ENCODE results near the gene DIDO1.

The DIDO1 gene

GRCh38 chr20:62967149-62967501, 40.8 kb upstream of the DIDO1 start:
- H3K36me3 ChIP-seq (ENCODE audit: insufficient read depth), result no peaks in the 10 kb centered on the region
- no peaks in the 10 kb centered on the region for H3K79me2 ChIP-seq (ENCODE audit: insufficient read depth, low read depth)
- peaks cover 96% of the 10 kb centered on the region for H3K27me3 ChIP-seq (ENCODE audit: insufficient read depth, low read depth)
- no peak for TF ChIP-seq CTCF (conservative IDR thresholded peaks at IDR 0.05; ENCODE audit: low read depth, low read length)
- no peaks in the 10 kb centered on the region for H4K20me1 ChIP-seq (ENCODE audit: insufficient read depth)
- no peak overlapping the region for H3K4me3 ChIP-seq (IDR thresholded peaks at IDR 0.05; ENCODE audit: insufficient read depth, low read depth, low read length)
- no peaks in the 10 kb centered on the region for H3K4me1 ChIP-seq (ENCODE audit: low read depth, poor library complexity, severe bottlenecking)
- no peak overlapping the region for H3K27ac ChIP-seq
- no peak overlapping the region for H3K4me2 ChIP-seq
- H2AFZ ChIP-seq (ENCODE audit: low read depth), result no peak overlapping the region
- no peak overlapping the region for H3K9ac ChIP-seq

- no peak overlapping the region for H3K9ac ChIP-seq
- H4K20me1 ChIP-seq (ENCODE audit: insufficient read depth), result no peaks in the 10 kb centered on the region
Measured at GRCh38 chr20:62966212-62967148, 40.2 kb upstream of the DIDO1 start.

GRCh38 chr20:62965363-62965771, 39.1 kb upstream of the DIDO1 start:
- Histone ChIP-seq H3K27me3 (ENCODE audit: insufficient read depth, low read depth) (peaks cover 91% of the 10 kb centered on the region), H3K4me2 (no peak overlapping the region), H2AFZ (ENCODE audit: low read depth) (no peak overlapping the region), H3K4me3 (IDR thresholded peaks at IDR 0.05; ENCODE audit: insufficient read depth, low read depth, low read length) (no peak overlapping the region), H3K4me1 (ENCODE audit: low read depth, poor library complexity, severe bottlenecking) (no peaks in the 10 kb centered on the region), H3K36me3 (ENCODE audit: insufficient read depth) (no peaks in the 10 kb centered on the region), H3K79me2 (ENCODE audit: insufficient read depth, low read depth) (no peaks in the 10 kb centered on the region), H4K20me1 (ENCODE audit: insufficient read depth) (no peaks in the 10 kb centered on the region), H3K9ac (no peak overlapping the region), H3K27ac (no peak overlapping the region)
- no peak for TF ChIP-seq CTCF (conservative IDR thresholded peaks at IDR 0.05; ENCODE audit: low read depth, low read length)

More at GRCh38 chr20:62966212-62967148, 40.2 kb upstream of the DIDO1 start:
- TF ChIP-seq CTCF (conservative IDR thresholded peaks at IDR 0.05; ENCODE audit: low read depth, low read length), result no peak
- H3K4me2 ChIP-seq, result no peak overlapping the region
- H3K27ac ChIP-seq, result no peak overlapping the region
- no peak overlapping the region for H2AFZ ChIP-seq (ENCODE audit: low read depth)
- no peaks in the 10 kb centered on the region for H3K4me1 ChIP-seq (ENCODE audit: low read depth, poor library complexity, severe bottlenecking)
- no peaks in the 10 kb centered on the region for H3K79me2 ChIP-seq (ENCODE audit: insufficient read depth, low read depth)
- peaks cover 96% of the 10 kb centered on the region for H3K27me3 ChIP-seq (ENCODE audit: insufficient read depth, low read depth)
- H3K36me3 ChIP-seq (ENCODE audit: insufficient read depth), result no peaks in the 10 kb centered on the region
- no peak overlapping the region for H3K4me3 ChIP-seq (IDR thresholded peaks at IDR 0.05; ENCODE audit: insufficient read depth, low read depth, low read length)

- H3K27me3 ChIP-seq (ENCODE audit: insufficient read depth, low read depth), result peaks cover 91% of the 10 kb centered on the region
- no peak overlapping the region for H3K4me2 ChIP-seq
- no peaks in the 10 kb centered on the region for H3K36me3 ChIP-seq (ENCODE audit: insufficient read depth)
- H3K79me2 ChIP-seq (ENCODE audit: insufficient read depth, low read depth), result no peaks in the 10 kb centered on the region
- no peak overlapping the region for H3K9ac ChIP-seq
- H3K4me3 ChIP-seq (IDR thresholded peaks at IDR 0.05; ENCODE audit: insufficient read depth, low read depth, low read length), result no peak overlapping the region
- no peak overlapping the region for H2AFZ ChIP-seq (ENCODE audit: low read depth)
- H3K4me1 ChIP-seq (ENCODE audit: low read depth, poor library complexity, severe bottlenecking), result no peaks in the 10 kb centered on the region
- no peak overlapping the region for H3K27ac ChIP-seq
- no peaks in the 10 kb centered on the region for H4K20me1 ChIP-seq (ENCODE audit: insufficient read depth)
- no peak for TF ChIP-seq CTCF (conservative IDR thresholded peaks at IDR 0.05; ENCODE audit: low read depth, low read length)
Measured at GRCh38 chr20:62964700-62965099, 38.4 kb upstream of the DIDO1 start.
